IMR-90 (cell line): ENCODE measurements around the gene WDCP. TPM values are rescaled to one million over a fixed set of nuclear protein-coding genes. Genes with fewer than 3 reads are reported as not detected.

Experiments
- ATAC-seq: fragments of 200-7000 bp; cut with Tn5 transposase; 2 replicates; pipeline ENCODE4 v1.9.1; 2020; ENCODE audit warnings: low read depth, mild to moderate bottlenecking, moderate library complexity
- BruUV-seq: library from RNA; stranded (reverse); fragments of 400-500 nt; replicated peaks from 2 replicates; lab custom pipeline; 2021; lab: Mats Ljungman, UMichigan
- CTCF ChIA-PET: fragments of 300-600 bp; formaldehyde crosslinking; extraction: SDS; loops from one replicate; lab custom pipeline; 2021; ENCODE audit warnings: antibody characterized with exemption; lab: Yijun Ruan, JAX
- POLR2A ChIA-PET: fragments of 300-600 bp; sonication (Branson Sonifier 250); formaldehyde crosslinking; loops from one replicate; lab custom pipeline; 2022; ENCODE audit warnings: antibody characterized with exemption; ENCODE audit not compliant: unreplicated experiment; lab: Charles Lee
- DNase-seq: peaks from one replicate; pipeline ENCODE4 v3.0.0; 2013
- H2AFZ ChIP-seq: replicated peaks from 2 replicates; pipeline ENCODE3; 2013; ENCODE audit warnings: low read length, mild to moderate bottlenecking; ENCODE audit not compliant: poor library complexity
- H2AK5ac ChIP-seq: 2 replicates; pipeline ENCODE4 v1.6.1; 2013; ENCODE audit warnings: low read depth, low read length, inconsistent platforms
- H2AK9ac ChIP-seq: replicated peaks from 2 replicates; pipeline ENCODE3; 2013; ENCODE audit warnings: mild to moderate bottlenecking, low read depth, low read length, moderate library complexity; ENCODE audit not compliant: poor library complexity
- H2BK120ac ChIP-seq: 2 replicates; pipeline ENCODE4 v1.6.1; 2013; ENCODE audit warnings: low read depth, low read length, inconsistent platforms
- H2BK15ac ChIP-seq: 3 replicates; pipeline ENCODE4 v1.6.1; 2013; ENCODE audit warnings: low read depth, low read length, inconsistent platforms
- H2BK20ac ChIP-seq: 2 replicates; pipeline ENCODE4 v1.6.1; 2013; ENCODE audit warnings: low read depth, mild to moderate bottlenecking, inconsistent platforms, low read length, moderate library complexity
- H2BK5ac ChIP-seq: 2 replicates; pipeline ENCODE4 v1.6.1; 2013; ENCODE audit warnings: mild to moderate bottlenecking, low read depth, low read length, inconsistent platforms; ENCODE audit not compliant: poor library complexity, severe bottlenecking
- H3K14ac ChIP-seq: replicated peaks from 2 replicates; pipeline ENCODE4 v1.6.1; 2013; ENCODE audit warnings: low read depth, low read length, inconsistent platforms
- H3K18ac ChIP-seq: 2 replicates; pipeline ENCODE4 v1.6.1; 2013; ENCODE audit warnings: low read depth, low read length, control low read depth
- H3K23ac ChIP-seq: 2 replicates; pipeline ENCODE4 v1.6.1; 2013; ENCODE audit warnings: low read depth, low read length, inconsistent platforms
- H3K27ac ChIP-seq: 2 replicates; pipeline ENCODE4 v1.5.1; 2013; ENCODE audit warnings: mild to moderate bottlenecking, control low read depth, low read length; ENCODE audit not compliant: insufficient read depth
- H3K27me3 ChIP-seq: 2 replicates; pipeline ENCODE4 v1.6.1; 2013; ENCODE audit warnings: low read length; ENCODE audit not compliant: control insufficient read depth, insufficient read depth
- H3K36me3 ChIP-seq: 2 replicates; pipeline ENCODE4 v1.6.1; 2013; ENCODE audit warnings: low read length, mixed read lengths; ENCODE audit not compliant: control insufficient read depth, insufficient read depth
- H3K4ac ChIP-seq: 2 replicates; pipeline ENCODE4 v1.6.1; 2013; ENCODE audit warnings: low read depth, low read length, inconsistent platforms
- H3K4me1 ChIP-seq: 2 replicates; pipeline ENCODE4 v1.6.1; 2013; ENCODE audit warnings: low read length, mixed read lengths; ENCODE audit not compliant: control insufficient read depth, insufficient read depth
- H3K4me2 ChIP-seq: 2 replicates; pipeline ENCODE4 v1.6.1; 2013; ENCODE audit warnings: low read depth, mild to moderate bottlenecking, control low read depth, low read length, moderate library complexity
- H3K4me3 ChIP-seq: 2 replicates; pipeline ENCODE4 v1.5.1; 2013; ENCODE audit warnings: low read depth, mild to moderate bottlenecking, control low read depth, low read length, moderate library complexity; ENCODE audit not compliant: insufficient read depth
- H3K56ac ChIP-seq: 2 replicates; pipeline ENCODE4 v1.6.1; 2013; ENCODE audit warnings: low read length, inconsistent platforms; ENCODE audit not compliant: insufficient read depth; ENCODE audit errors: extremely low read depth
- H3K79me1 ChIP-seq, 2 experiments: 2 replicates each; pipeline ENCODE4 v1.6.1; 2013; ENCODE audit warnings: low read length in 2 of 2, inconsistent platforms in 1 of 2, low read depth in 1 of 2
- H3K9ac ChIP-seq: 2 replicates; pipeline ENCODE4 v1.6.1; 2013; ENCODE audit warnings: low read depth, low read length, control low read depth
- H3K9me1 ChIP-seq: 2 replicates; pipeline ENCODE4 v1.6.1; 2013; ENCODE audit warnings: low read length, inconsistent platforms; ENCODE audit not compliant: insufficient read depth
- H3K9me3 ChIP-seq: 2 replicates; pipeline ENCODE4 v1.6.1; 2013; ENCODE audit warnings: low read length; ENCODE audit not compliant: control insufficient read depth, insufficient read depth
- H4K20me1 ChIP-seq: 2 replicates; pipeline ENCODE4 v1.6.1; 2013; ENCODE audit warnings: low read length, inconsistent platforms; ENCODE audit not compliant: insufficient read depth
- H4K5ac ChIP-seq: 2 replicates; pipeline ENCODE4 v1.6.1; 2013; ENCODE audit warnings: mild to moderate bottlenecking, low read depth, low read length, control low read depth
- H4K8ac ChIP-seq, 2 experiments: 2 replicates each; pipeline ENCODE4 v1.6.1; 2013; ENCODE audit warnings: low read depth in 2 of 2, low read length in 2 of 2, control low read depth in 1 of 2, inconsistent platforms in 1 of 2
- H4K91ac ChIP-seq: 2 replicates; pipeline ENCODE4 v1.6.1; 2013; ENCODE audit warnings: low read depth, low read length, inconsistent platforms; ENCODE audit not compliant: insufficient read depth
- BHLHE40 ChIP-seq: fragments of 150-350 bp; IDR thresholded peaks from 2 replicates; pipeline ENCODE4 v1.6.1; 2016; ENCODE audit warnings: mild to moderate bottlenecking, low read depth, low read length
- CHD1 ChIP-seq: IDR thresholded peaks from 2 replicates; pipeline ENCODE4 v1.6.1; 2012; ENCODE audit warnings: low read depth, low read length, improper control_type of control experiment
- MAFK ChIP-seq: IDR thresholded peaks from 2 replicates; pipeline ENCODE4 v1.6.1; 2012; ENCODE audit warnings: low read depth, low read length, improper control_type of control experiment
- MXI1 ChIP-seq: IDR thresholded peaks from 2 replicates; pipeline ENCODE4 v1.6.1; 2012; ENCODE audit warnings: low read depth, mild to moderate bottlenecking, low read length, moderate library complexity, borderline replicate concordance
- POLR2A ChIP-seq: IDR thresholded peaks from 2 replicates; pipeline ENCODE4 v1.6.1; 2012; ENCODE audit warnings: mild to moderate bottlenecking, low read depth, low read length
- SMC3 ChIP-seq: fragments of 150-350 bp; IDR thresholded peaks from 2 replicates; pipeline ENCODE4 v1.6.1; 2016; ENCODE audit warnings: low read depth, mild to moderate bottlenecking, antibody characterized with exemption, low read length, moderate library complexity
- WGBS, 2 experiments: methylation state at CpG; one replicate each; pipeline versions ENCODE4 v1.1.5 to v1.1.7; 2013; ENCODE audit warnings: missing lambda C conversion rate in 2 of 2; ENCODE audit not compliant: insufficient read length in 1 of 2; ENCODE audit errors: extremely low coverage in 2 of 2; 5-methylcytosine and 5-hydroxymethylcytosine counted together
- dilution Hi-C: fragments of 300-500 bp; cut with HindIII; formaldehyde crosslinking; loops from one replicate; pipeline ENCODE4 v1.14.3; 2018; ENCODE audit warnings: low sequenced_read_pairs; ENCODE audit not compliant: unreplicated experiment
- in situ Hi-C: fragments of 300-500 bp; cut with MboI; formaldehyde crosslinking; loops from 3 replicates; pipeline ENCODE4 v1.14.3; 2019; ENCODE audit warnings: low sequenced_read_pairs, inconsistent platforms, mixed read lengths
- intact Hi-C: fragments of 100-400 bp; cut with micrococcal nuclease; formaldehyde crosslinking; loops from 2 replicates; pipeline ENCODE4 v1.10.0; 2022
- polyA plus RNA-seq, 3 experiments: library from polyadenylated mRNA; depleted of rRNA; stranded (reverse); fragments of >200 nt; gene quantifications; 2 replicates each; pipeline ENCODE4 v1.2.3, GENCODE V29; 2012; ENCODE audit warnings: low replicate concordance in 1 of 3
- total RNA-seq: library from RNA; depleted of rRNA; stranded (reverse); fragments of >200 nt; gene quantifications from 2 replicates; pipeline ENCODE4 v1.2.3, GENCODE V29; 2012

WDCP gene
- total and polyA plus RNA-seq, 2 of the 4 experiments (the other 2 are of a cell fraction) = 6.8 to 18.6 TPM

DNA sequence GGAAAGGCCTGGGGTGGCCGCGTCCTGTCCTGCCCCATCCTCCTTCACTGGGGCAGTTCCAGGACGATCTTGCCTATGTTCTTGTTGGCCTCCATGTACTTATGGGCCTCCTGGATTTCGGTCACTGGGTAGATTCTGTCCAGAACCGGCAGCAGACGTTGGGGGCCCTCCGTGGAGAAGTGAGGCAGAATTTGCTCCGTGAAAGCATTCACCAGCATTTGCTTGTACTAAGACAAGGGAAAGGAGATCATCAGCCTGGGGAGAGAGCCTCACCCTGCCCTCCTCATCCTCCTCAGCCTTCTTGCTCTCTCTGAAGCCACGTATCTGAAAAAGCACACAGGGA lies 30.3 kb upstream of the WDCP start:
- H3K23ac ChIP-seq = 0 out of 2 replicates have a peak overlapping the region, but pooled peaks have one; percentile 31
- H4K5ac ChIP-seq = peak overlapping the region; percentile 85
- no peaks in the 10 kb centered on the region; the same call in 1 of the 2 replicates for H4K20me1 ChIP-seq
- no peak overlapping the region for H2BK5ac ChIP-seq
- peaks cover 15% of the 10 kb centered on the region for H3K36me3 ChIP-seq
- TF ChIP-seq POLR2A = no peak
- TF ChIP-seq MAFK = no peak
- no peak for TF ChIP-seq CHD1
- TF ChIP-seq BHLHE40 = no peak
- TF ChIP-seq SMC3 = no peak
- no peak for TF ChIP-seq MXI1
- intact Hi-C loops = no loop called here
- CTCF ChIA-PET = no interaction called here
- WGBS, 2 experiments = 27% methylated on average over 4 of the region's 9 CpGs; no CpG with 5 or more reads in 1 of the 2 experiments
- peaks cover 3% of the 10 kb centered on the region; the same call in 1 of the 2 replicates for H3K4me1 ChIP-seq
- ATAC-seq = no peak
- peak overlapping the region; percentile 91 for H2AFZ ChIP-seq
- H2BK15ac ChIP-seq = no peak overlapping the region
- H2BK20ac ChIP-seq = no peak overlapping the region
- no peak for DNase-seq
- peak overlapping the region; percentile 40; the same call in 1 of the 2 replicates for H3K27ac ChIP-seq
- peak overlapping the region; percentile 63 to 77 for H4K8ac ChIP-seq
- peaks cover 14 to 40% of the 10 kb centered on the region in 2 experiments; a peak in 3 of 4 replicates for H3K79me1 ChIP-seq
- H2AK9ac ChIP-seq = peak overlapping the region; percentile 96
- no peak overlapping the region; the same call in 1 of the 2 replicates for H4K91ac ChIP-seq
- dilution Hi-C loops = no loop called here
- no TSS peak for BruUV-seq
- POLR2A ChIA-PET = no interaction called here
- H3K9me1 ChIP-seq = no peaks in the 10 kb centered on the region; the same call in 1 of the 2 replicates
- H3K4ac ChIP-seq = peak overlapping the region; percentile 36
- 0 out of 2 replicates have a peak overlapping the region, but pooled peaks have one; percentile 5 for H2AK5ac ChIP-seq
- no peak overlapping the region for H2BK120ac ChIP-seq
- H3K9ac ChIP-seq = peak overlapping the region; percentile 44
- H3K27me3 ChIP-seq = no peaks in the 10 kb centered on the region
- in situ Hi-C loops = loop anchor here (10.0 kb wide), 1 partner anchor 253 kb away; no protein-coding TSS in a partner anchor
- H3K4me3 ChIP-seq = peak overlapping the region; percentile 73
- no peaks in the 10 kb centered on the region for H3K9me3 ChIP-seq
- H3K56ac ChIP-seq = no peak overlapping the region
- H3K14ac ChIP-seq = peak overlapping the region; percentile 47; the same call in 1 of the 2 replicates
- peak overlapping the region; percentile 69 for H3K4me2 ChIP-seq
- H3K18ac ChIP-seq = no peak overlapping the region
